CD4-positive, alpha-beta T cell treated with Interleukin-1 beta for 1 hour (primary cell): ENCODE data around the gene TLE1.
"Not testable (repeated sequence)": the region's sequence is repeated elsewhere in the genome, so short reads cannot be mapped to it uniquely, and the experiment has no call there.

Experiments used
- DNase-seq, 2 donors: peaks; one replicate each; pipeline ENCODE4 v3.0.0-alpha.2; 2020 to 2022

The TLE1 gene

GRCh38 chr9:81621785-81622259 is 67.5 kb downstream of the TLE1 start:
- DNase-seq, result no peak

- no peak for DNase-seq
These were observed 68.2 kb downstream of the TLE1 start for GRCh38 chr9:81621118-81621517.

- DNase-seq, result no peak
These were observed 69.4 kb downstream of the TLE1 start for GRCh38 chr9:81620002-81620390.

GRCh38 chr9:81619353-81620001 is 69.9 kb downstream of the TLE1 start:
- no peak for DNase-seq

GRCh38 chr9:81618923-81619322 is 70.4 kb downstream of the TLE1 start:
- no peak for DNase-seq

- DNase-seq, result no peak
These were observed 73.2 kb downstream of the TLE1 start for GRCh38 chr9:81616141-81616540.

GRCh38 chr9:81614335-81614734 is 75.0 kb downstream of the TLE1 start:
- no peak for DNase-seq

GRCh38 chr9:81613002-81613812 is 76.1 kb downstream of the TLE1 start:
- DNase-seq, result no peak

GRCh38 chr9:81611664-81612063 is 77.7 kb downstream of the TLE1 start:
- no peak for DNase-seq

- DNase-seq, result no peak
These were observed 78.6 kb downstream of the TLE1 start for GRCh38 chr9:81610740-81611107.

- no peak for DNase-seq
These were observed 79.3 kb downstream of the TLE1 start for GRCh38 chr9:81609782-81610739.

GRCh38 chr9:81608289-81608657 is 81.1 kb downstream of the TLE1 start:
- no peak for DNase-seq

GRCh38 chr9:81607593-81608288 is 81.6 kb downstream of the TLE1 start:
- no peak for DNase-seq

GRCh38 chr9:81606261-81606660 is 83.1 kb downstream of the TLE1 start:
- DNase-seq, result not testable (repeated sequence)

- no peak for DNase-seq
These were observed 84.1 kb downstream of the TLE1 start for GRCh38 chr9:81605170-81605670.

GRCh38 chr9:81604306-81605169 is 84.8 kb downstream of the TLE1 start:
- no peak for DNase-seq

- no peak for DNase-seq
These were observed 86.3 kb downstream of the TLE1 start for GRCh38 chr9:81602887-81603680.

GRCh38 chr9:81601639-81602623 is 87.4 kb downstream of the TLE1 start:
- DNase-seq, result no peak

GRCh38 chr9:81600631-81601030 is 88.7 kb downstream of the TLE1 start:
- no peak for DNase-seq
